OCI-LY1 (cell line): ENCODE measurements around the gene C19orf25.

Experiments used
- H2AFZ ChIP-seq: fragments of 200-600 bp; sonication (generic), shearing (Covaris generic); 2 replicates; pipeline ENCODE4 v1.6.0; 2014; ENCODE audit warnings: antibody characterized with exemption, mild to moderate bottlenecking, low read length
- H3F3A ChIP-seq: fragments of 200-600 bp; sonication (generic), shearing (Covaris generic); 2 replicates; pipeline ENCODE4 v1.6.0; 2014; ENCODE audit warnings: mild to moderate bottlenecking, antibody characterized with exemption, low read length, moderate library complexity; ENCODE audit not compliant: insufficient read depth
- H3K27ac ChIP-seq: fragments of 200-600 bp; sonication (generic); 2 replicates; pipeline ENCODE4 v1.5.1; 2014; ENCODE audit warnings: low read length, mixed run types, mild to moderate bottlenecking, low read depth; ENCODE audit not compliant: poor library complexity, severe bottlenecking
- H3K27me3 ChIP-seq: fragments of 200-600 bp; sonication (generic); 2 replicates; pipeline ENCODE4 v1.6.0; 2014; ENCODE audit warnings: antibody characterized with exemption, mild to moderate bottlenecking, low read length, moderate library complexity; ENCODE audit not compliant: insufficient read depth
- H3K36me3 ChIP-seq: fragments of 200-600 bp; sonication (generic); 2 replicates; pipeline ENCODE4 v1.6.1; 2014; ENCODE audit warnings: mild to moderate bottlenecking, antibody characterized with exemption, low read length, moderate library complexity, mixed read lengths; ENCODE audit not compliant: insufficient read depth
- H3K4me1 ChIP-seq: fragments of 200-600 bp; sonication (generic); 2 replicates; pipeline ENCODE4 v1.5.1; 2014; ENCODE audit warnings: mild to moderate bottlenecking, low read length, moderate library complexity; ENCODE audit not compliant: insufficient read depth, severe bottlenecking
- H3K4me2 ChIP-seq: fragments of 200-600 bp; sonication (generic), shearing (Covaris generic); 2 replicates; pipeline ENCODE4 v1.6.1; 2014; ENCODE audit warnings: low read length
- H3K4me3 ChIP-seq: fragments of 200-600 bp; sonication (generic); 2 replicates; pipeline ENCODE4 v1.5.1; 2014; ENCODE audit warnings: low read length, low read depth, mild to moderate bottlenecking, mixed read lengths; ENCODE audit not compliant: poor library complexity, severe bottlenecking
- H3K79me2 ChIP-seq: fragments of 200-600 bp; shearing (Covaris generic); 2 replicates; pipeline ENCODE4 v1.6.1; 2016; ENCODE audit warnings: mixed run types, low read length, mixed read lengths; ENCODE audit not compliant: insufficient read depth
- H3K9ac ChIP-seq: fragments of 200-600 bp; sonication (generic), shearing (Covaris generic); 2 replicates; pipeline ENCODE4 v1.6.1; 2014; ENCODE audit warnings: mild to moderate bottlenecking, low read length, mixed read lengths
- H3K9me2 ChIP-seq: fragments of 200-600 bp; sonication (generic), shearing (Covaris generic); 2 replicates; pipeline ENCODE4 v1.6.1; 2014; ENCODE audit warnings: low read depth, mild to moderate bottlenecking, low read length, mixed read lengths
- H3K9me3 ChIP-seq: fragments of 200-600 bp; shearing (Covaris generic); 2 replicates; pipeline ENCODE4 v1.6.1; 2014; ENCODE audit warnings: low read length, mixed read lengths
- H4K20me1 ChIP-seq: fragments of 200-600 bp; sonication (generic), shearing (Covaris generic); 2 replicates; pipeline ENCODE4 v1.6.0; 2016; ENCODE audit warnings: mild to moderate bottlenecking, low read length; ENCODE audit not compliant: insufficient read depth
- EZH2 ChIP-seq: fragments of 200-600 bp; sonication (generic), shearing (Covaris generic); IDR thresholded peaks from 2 replicates; pipeline ENCODE4 v1.8.0; 2017; ENCODE audit warnings: borderline replicate concordance, mixed run types, mild to moderate bottlenecking, antibody characterized with exemption, low read length, moderate library complexity, mixed read lengths
- TF ChIP-seq, protein P1 (sequence below): fragments of 200-600 bp; sonication (generic), shearing (Covaris generic); IDR thresholded peaks from 2 replicates; pipeline ENCODE4 v1.5.1; 2017; ENCODE audit warnings: mild to moderate bottlenecking, antibody characterized with exemption, low read length, moderate library complexity, mixed read lengths

The C19orf25 gene

GRCh38 chr19:1460033-1460995 is 18.7 kb downstream of the C19orf25 start:
- no peaks in the 10 kb centered on the region for H3K9me2 ChIP-seq
- no peaks in the 10 kb centered on the region for H3K79me2 ChIP-seq
- no peaks in the 10 kb centered on the region for H3K9me3 ChIP-seq
- H2AFZ ChIP-seq: no peak overlapping the region
- no peak overlapping the region for H3K9ac ChIP-seq
- TF ChIP-seq EZH2: no peak
- TF ChIP-seq, protein P1, sequence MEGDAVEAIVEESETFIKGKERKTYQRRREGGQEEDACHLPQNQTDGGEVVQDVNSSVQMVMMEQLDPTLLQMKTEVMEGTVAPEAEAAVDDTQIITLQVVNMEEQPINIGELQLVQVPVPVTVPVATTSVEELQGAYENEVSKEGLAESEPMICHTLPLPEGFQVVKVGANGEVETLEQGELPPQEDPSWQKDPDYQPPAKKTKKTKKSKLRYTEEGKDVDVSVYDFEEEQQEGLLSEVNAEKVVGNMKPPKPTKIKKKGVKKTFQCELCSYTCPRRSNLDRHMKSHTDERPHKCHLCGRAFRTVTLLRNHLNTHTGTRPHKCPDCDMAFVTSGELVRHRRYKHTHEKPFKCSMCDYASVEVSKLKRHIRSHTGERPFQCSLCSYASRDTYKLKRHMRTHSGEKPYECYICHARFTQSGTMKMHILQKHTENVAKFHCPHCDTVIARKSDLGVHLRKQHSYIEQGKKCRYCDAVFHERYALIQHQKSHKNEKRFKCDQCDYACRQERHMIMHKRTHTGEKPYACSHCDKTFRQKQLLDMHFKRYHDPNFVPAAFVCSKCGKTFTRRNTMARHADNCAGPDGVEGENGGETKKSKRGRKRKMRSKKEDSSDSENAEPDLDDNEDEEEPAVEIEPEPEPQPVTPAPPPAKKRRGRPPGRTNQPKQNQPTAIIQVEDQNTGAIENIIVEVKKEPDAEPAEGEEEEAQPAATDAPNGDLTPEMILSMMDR: no peak
- no peak overlapping the region for H3K27ac ChIP-seq
- no peak overlapping the region for H3K4me2 ChIP-seq
- H3K4me1 ChIP-seq: no peaks in the 10 kb centered on the region
- no peaks in the 10 kb centered on the region for H3F3A ChIP-seq
- H4K20me1 ChIP-seq: no peaks in the 10 kb centered on the region
- no peaks in the 10 kb centered on the region for H3K36me3 ChIP-seq
- no peaks in the 10 kb centered on the region; the same call in 1 of the 2 replicates for H3K27me3 ChIP-seq
- H3K4me3 ChIP-seq: no peak overlapping the region

DNA sequence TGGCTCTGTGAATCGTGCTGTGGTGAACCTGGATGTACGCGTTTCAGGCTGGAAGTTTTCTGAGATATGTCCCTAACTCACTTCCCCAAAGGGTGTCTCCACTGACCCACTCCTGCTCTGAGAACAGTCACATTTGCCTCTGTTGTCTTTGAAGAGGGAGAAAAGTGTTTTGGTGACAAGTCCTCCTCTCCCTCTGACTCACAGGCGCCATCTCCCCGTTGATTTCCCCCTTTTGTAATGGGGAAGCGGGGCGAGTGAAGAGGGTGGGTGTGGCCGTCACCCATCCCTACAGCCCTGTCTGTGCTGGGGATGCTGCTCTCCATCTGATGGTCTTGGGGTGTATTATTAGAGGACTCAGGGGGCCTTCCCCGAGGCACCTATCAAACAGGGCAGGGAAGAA is 19.5 kb downstream of the C19orf25 start:
- no peaks in the 10 kb centered on the region; the same call in 1 of the 2 replicates for H3K27me3 ChIP-seq
- no peak overlapping the region for H3K27ac ChIP-seq
- H3K9ac ChIP-seq: no peak overlapping the region
- peaks cover 3% of the 10 kb centered on the region for H3K4me1 ChIP-seq
- H3K9me2 ChIP-seq: no peaks in the 10 kb centered on the region
- no peak overlapping the region for H3K4me3 ChIP-seq
- H4K20me1 ChIP-seq: no peaks in the 10 kb centered on the region
- no peaks in the 10 kb centered on the region for H3F3A ChIP-seq
- H3K4me2 ChIP-seq: no peak overlapping the region
- H2AFZ ChIP-seq: no peak overlapping the region
- no peaks in the 10 kb centered on the region for H3K9me3 ChIP-seq
- no peaks in the 10 kb centered on the region for H3K79me2 ChIP-seq
- no peak for TF ChIP-seq EZH2
- TF ChIP-seq, protein P1: no peak
- no peaks in the 10 kb centered on the region for H3K36me3 ChIP-seq

DNA sequence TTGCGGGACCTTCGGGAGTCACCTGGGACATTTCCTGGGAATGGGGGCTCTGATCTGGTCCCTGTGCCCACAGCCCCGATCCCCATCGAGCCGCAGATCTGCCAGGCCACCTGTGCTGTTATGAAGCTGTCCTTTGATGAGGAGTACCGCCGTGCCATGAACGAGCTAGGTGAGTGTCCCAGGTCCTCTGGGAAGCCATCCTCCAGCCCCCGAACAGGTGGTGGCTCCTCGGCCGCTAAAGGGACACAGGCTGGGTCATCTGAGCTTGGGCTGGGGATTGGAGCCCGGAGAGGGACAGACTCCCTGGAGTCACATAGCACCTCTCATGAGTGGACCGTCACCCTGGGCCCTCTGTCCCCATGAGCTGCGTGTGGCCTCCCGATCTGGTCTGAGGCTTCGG is 21.1 kb downstream of the C19orf25 start:
- H2AFZ ChIP-seq: no peak overlapping the region
- H3K27me3 ChIP-seq: no peaks in the 10 kb centered on the region; the same call in 1 of the 2 replicates
- peaks cover 3% of the 10 kb centered on the region for H3K4me1 ChIP-seq
- no peak overlapping the region for H3K9ac ChIP-seq
- no peaks in the 10 kb centered on the region for H3F3A ChIP-seq
- H3K9me3 ChIP-seq: no peaks in the 10 kb centered on the region
- no peak overlapping the region for H3K4me3 ChIP-seq
- no peak overlapping the region for H3K4me2 ChIP-seq
- no peaks in the 10 kb centered on the region for H3K36me3 ChIP-seq
- H3K79me2 ChIP-seq: no peaks in the 10 kb centered on the region
- no peak overlapping the region for H3K27ac ChIP-seq
- H4K20me1 ChIP-seq: no peaks in the 10 kb centered on the region
- TF ChIP-seq, protein P1: no peak
- TF ChIP-seq EZH2: no peak
- no peaks in the 10 kb centered on the region for H3K9me2 ChIP-seq
